ENCODE measurements around the gene SOX6.

The SOX6 gene

DNA sequence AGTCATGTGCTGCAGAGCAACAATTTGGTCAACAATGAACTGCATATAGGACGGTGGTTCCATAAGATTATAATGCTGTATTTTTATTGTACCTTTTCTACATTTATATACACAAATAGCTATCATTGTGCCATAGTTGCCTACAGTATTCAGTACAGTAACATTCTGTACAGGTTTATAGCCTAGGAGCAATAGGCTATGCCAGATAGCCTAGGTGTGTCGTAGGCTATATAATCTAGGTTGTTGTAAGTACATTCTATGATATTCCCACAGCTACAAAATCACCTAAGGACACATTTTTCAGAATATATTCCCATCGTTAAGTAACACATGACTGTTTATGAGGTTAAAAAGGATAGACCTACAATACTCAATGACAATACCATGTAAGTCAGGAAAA is 423.9 kb downstream of the SOX6 start:
- TF ChIP-seq, protein P1, sequence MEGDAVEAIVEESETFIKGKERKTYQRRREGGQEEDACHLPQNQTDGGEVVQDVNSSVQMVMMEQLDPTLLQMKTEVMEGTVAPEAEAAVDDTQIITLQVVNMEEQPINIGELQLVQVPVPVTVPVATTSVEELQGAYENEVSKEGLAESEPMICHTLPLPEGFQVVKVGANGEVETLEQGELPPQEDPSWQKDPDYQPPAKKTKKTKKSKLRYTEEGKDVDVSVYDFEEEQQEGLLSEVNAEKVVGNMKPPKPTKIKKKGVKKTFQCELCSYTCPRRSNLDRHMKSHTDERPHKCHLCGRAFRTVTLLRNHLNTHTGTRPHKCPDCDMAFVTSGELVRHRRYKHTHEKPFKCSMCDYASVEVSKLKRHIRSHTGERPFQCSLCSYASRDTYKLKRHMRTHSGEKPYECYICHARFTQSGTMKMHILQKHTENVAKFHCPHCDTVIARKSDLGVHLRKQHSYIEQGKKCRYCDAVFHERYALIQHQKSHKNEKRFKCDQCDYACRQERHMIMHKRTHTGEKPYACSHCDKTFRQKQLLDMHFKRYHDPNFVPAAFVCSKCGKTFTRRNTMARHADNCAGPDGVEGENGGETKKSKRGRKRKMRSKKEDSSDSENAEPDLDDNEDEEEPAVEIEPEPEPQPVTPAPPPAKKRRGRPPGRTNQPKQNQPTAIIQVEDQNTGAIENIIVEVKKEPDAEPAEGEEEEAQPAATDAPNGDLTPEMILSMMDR (IDR thresholded peaks at IDR 0.05; ENCODE audit: unreplicated experiment in 3 of 3): no peak
- peaks cover 22% of the 10 kb centered on the region for H3K9me3 Mint-ChIP-seq
- H3K27ac Mint-ChIP-seq: no peak overlapping the region
- H3K4me3 Mint-ChIP-seq: no peak overlapping the region
- H3K36me3 Mint-ChIP-seq (ENCODE audit: low read depth): peaks cover 3% of the 10 kb centered on the region
- peaks cover 6% of the 10 kb centered on the region for H3K27me3 Mint-ChIP-seq (ENCODE audit: low read depth)
- no peaks in the 10 kb centered on the region for H3K4me1 Mint-ChIP-seq

DNA sequence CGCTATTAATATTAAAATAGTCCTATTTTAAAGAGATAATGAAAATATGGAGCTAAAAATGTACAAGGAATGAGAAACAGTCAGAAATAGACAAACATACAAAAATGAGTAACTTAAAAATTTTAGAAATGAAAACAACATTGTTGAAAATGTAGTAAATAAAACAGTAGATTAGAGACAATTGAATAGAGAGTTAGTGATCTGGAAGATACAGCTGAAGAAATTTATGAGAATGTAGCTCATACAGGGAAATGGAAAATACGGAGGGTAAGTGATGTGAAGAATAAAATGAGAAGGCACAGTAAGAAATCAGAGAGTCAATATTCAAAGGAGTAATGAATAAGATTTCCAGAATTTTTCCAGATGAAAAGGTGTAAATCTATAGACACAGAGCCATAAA is 424.8 kb downstream of the SOX6 start:
- Mint-ChIP-seq H3K9me3 (peaks cover 22% of the 10 kb centered on the region), H3K36me3 (ENCODE audit: low read depth) (peaks cover 3% of the 10 kb centered on the region), H3K4me1 (no peaks in the 10 kb centered on the region), H3K27me3 (ENCODE audit: low read depth) (peaks cover 6% of the 10 kb centered on the region), H3K4me3 (no peak overlapping the region), H3K27ac (no peak overlapping the region)
- TF ChIP-seq, protein P1 (IDR thresholded peaks at IDR 0.05; ENCODE audit: unreplicated experiment in 3 of 3): no peak

DNA sequence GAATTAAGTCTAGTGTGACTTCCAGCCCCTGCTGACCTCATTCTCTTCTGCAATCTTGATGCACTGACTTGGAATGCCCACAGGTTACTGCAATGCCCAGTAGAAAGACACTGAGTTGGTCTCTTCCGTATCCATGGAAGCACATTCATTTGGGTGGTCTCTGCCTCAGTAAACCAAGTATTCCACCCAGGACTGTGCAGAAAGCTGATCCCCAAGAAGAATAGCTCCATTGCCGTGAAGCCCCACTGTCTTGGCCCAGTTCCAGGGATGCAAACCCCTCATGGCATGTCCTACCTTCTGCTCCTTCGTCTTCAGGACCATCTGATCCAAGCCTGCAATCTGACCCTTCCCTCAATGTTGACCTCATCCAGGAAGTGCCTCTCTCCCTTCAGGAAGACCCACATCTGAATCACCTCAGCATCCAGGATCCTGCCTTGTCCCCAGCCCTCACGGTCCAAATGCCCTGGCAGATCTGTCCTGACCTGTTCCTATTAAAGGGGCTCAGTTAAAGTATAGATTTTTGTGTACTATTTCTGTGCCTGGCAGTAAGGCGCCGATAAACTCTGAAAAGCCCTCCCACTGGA is 425.8 kb downstream of the SOX6 start:
- peaks cover 6% of the 10 kb centered on the region for H3K27me3 Mint-ChIP-seq (ENCODE audit: low read depth)
- no peaks in the 10 kb centered on the region for H3K4me1 Mint-ChIP-seq
- no peak overlapping the region for H3K4me3 Mint-ChIP-seq
- peaks cover 3% of the 10 kb centered on the region for H3K36me3 Mint-ChIP-seq (ENCODE audit: low read depth)
- peaks cover 22% of the 10 kb centered on the region for H3K9me3 Mint-ChIP-seq
- H3K27ac Mint-ChIP-seq: no peak overlapping the region
- TF ChIP-seq, protein P1 (IDR thresholded peaks at IDR 0.05; ENCODE audit: unreplicated experiment in 3 of 3): no peak

DNA sequence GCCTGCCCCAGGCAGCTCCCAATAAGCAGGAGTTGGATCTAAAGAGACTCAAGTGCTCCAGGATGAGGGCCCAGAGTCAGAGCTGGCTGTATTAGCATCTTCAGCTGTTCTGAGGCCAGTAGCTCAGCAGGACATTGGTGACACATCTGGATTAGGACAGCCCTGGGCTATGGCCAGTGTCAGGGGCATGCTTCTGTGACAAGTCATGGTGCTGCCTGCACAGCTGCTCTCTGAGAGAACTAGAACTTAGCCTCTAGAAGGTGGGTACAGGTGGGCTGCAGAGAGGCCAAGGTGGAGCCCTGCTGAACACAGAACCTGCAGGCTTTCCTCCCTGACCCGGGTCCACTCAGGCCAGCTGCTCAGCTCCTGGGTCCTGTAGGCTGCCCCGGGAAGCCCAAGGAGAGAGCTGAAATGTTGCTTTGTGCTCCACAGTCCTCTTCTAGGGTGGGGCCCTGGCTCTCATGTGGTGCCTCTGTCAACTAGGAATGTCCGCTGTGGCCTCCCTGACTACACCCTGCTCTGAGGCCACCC is 426.9 kb downstream of the SOX6 start:
- H3K27ac Mint-ChIP-seq: no peak overlapping the region
- peaks cover 3% of the 10 kb centered on the region for H3K36me3 Mint-ChIP-seq (ENCODE audit: low read depth)
- TF ChIP-seq, protein P1 (IDR thresholded peaks at IDR 0.05; ENCODE audit: unreplicated experiment in 3 of 3): no peak
- peaks cover 22% of the 10 kb centered on the region for H3K9me3 Mint-ChIP-seq
- H3K4me3 Mint-ChIP-seq: no peak overlapping the region
- no peaks in the 10 kb centered on the region for H3K27me3 Mint-ChIP-seq (ENCODE audit: low read depth)
- no peaks in the 10 kb centered on the region for H3K4me1 Mint-ChIP-seq

DNA sequence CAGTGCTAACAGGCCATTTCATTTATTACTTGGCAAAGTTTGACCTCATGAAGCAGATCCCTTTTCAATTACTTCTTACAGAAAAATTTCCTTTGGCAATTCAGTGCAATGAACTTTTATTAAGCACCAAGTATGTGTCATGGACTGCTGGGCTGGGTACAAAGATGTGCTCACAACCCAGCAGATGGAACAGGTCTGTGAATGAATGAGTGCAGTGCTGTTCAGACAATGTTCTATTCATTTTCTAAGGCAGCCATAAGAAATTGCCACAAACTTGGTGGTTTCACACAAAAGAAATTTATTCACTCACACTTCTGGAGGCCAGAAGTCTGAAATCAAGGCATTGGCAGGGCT is 428.5 kb downstream of the SOX6 start:
- Mint-ChIP-seq H3K27me3 (ENCODE audit: low read depth) (no peaks in the 10 kb centered on the region), H3K36me3 (ENCODE audit: low read depth) (peaks cover 3% of the 10 kb centered on the region), H3K4me3 (no peak overlapping the region), H3K4me1 (no peaks in the 10 kb centered on the region), H3K27ac (no peak overlapping the region), H3K9me3 (peaks cover 20% of the 10 kb centered on the region)
- TF ChIP-seq, protein P1 (IDR thresholded peaks at IDR 0.05; ENCODE audit: unreplicated experiment in 3 of 3): no peak

DNA sequence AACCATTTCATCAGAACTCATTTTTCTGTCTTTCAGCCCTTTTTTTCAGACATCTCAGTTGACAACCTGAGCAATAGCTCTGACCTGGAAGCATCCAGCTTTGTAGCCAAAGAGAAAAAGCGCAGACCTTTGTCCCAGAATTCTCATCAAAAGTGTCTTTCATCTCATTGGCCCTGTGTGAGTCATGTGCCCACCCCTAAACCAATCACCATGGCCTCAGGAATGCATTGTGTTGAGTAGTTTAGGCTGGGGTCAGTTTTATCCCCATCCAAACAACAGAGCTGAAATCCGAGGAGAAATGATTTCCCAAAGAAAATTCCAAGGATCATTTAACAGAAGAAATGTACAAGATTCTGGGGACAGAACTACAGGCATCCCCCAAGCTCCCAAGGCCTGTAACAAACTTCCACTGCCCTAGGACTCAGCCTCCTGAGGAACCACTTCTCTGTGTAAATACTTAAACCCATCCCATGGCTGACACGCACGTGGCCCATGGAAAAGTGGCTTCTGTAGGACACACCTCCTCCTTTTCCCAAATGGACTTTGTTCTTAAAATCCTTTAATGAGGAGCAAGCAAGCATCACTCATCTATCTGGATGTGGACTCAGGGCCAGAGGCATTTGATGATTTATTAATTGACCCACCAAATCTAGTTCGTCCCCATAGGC is 429.0 kb downstream of the SOX6 start:
- Mint-ChIP-seq H3K36me3 (ENCODE audit: low read depth) (peaks cover 3% of the 10 kb centered on the region), H3K27ac (no peak overlapping the region), H3K4me3 (no peak overlapping the region), H3K27me3 (ENCODE audit: low read depth) (no peaks in the 10 kb centered on the region), H3K4me1 (no peaks in the 10 kb centered on the region), H3K9me3 (peaks cover 20% of the 10 kb centered on the region)
- TF ChIP-seq, protein P1 (IDR thresholded peaks at IDR 0.05; ENCODE audit: unreplicated experiment in 3 of 3): no peak
